AG04450 (cell line): ENCODE measurements around the gene FOXO1. TPM values are rescaled to one million over a fixed set of nuclear protein-coding genes. Genes with fewer than 3 reads are reported as not detected.

Experiments used
- CTCF ChIA-PET: fragments of 300-600, 350-600 bp; formaldehyde crosslinking; extraction: SDS; loops from one replicate; lab custom pipeline; 2022; ENCODE audit warnings: antibody characterized with exemption, inconsistent platforms; lab: Charles Lee
- POLR2A ChIA-PET: fragments of 350-600 bp; formaldehyde crosslinking; extraction: SDS; loops from one replicate; lab custom pipeline; 2021; ENCODE audit warnings: antibody characterized with exemption, inconsistent platforms; lab: Yijun Ruan, JAX
- DNase-seq: peaks from one replicate; pipeline ENCODE4 v3.0.0-alpha.2; 2011; ENCODE audit warnings: low read depth, low spot score
- H3K27ac ChIP-seq: one replicate; pipeline ENCODE4 v1.5.1; 2012; ENCODE audit warnings: low read depth, low read length, control low read depth
- H3K27me3 ChIP-seq: one replicate; pipeline ENCODE4 v1.6.0; 2012; ENCODE audit warnings: low read length; ENCODE audit not compliant: control insufficient read depth, insufficient read depth
- H3K4me3 ChIP-seq: 2 replicates; pipeline ENCODE4 v1.5.1; 2011; ENCODE audit warnings: mild to moderate bottlenecking, low read depth, low read length, control low read depth
- H3K9me3 ChIP-seq: 2 replicates; pipeline ENCODE4 v1.5.1; 2012; ENCODE audit warnings: low read length; ENCODE audit not compliant: control insufficient read depth, insufficient read depth
- CTCF ChIP-seq: IDR thresholded peaks from 2 replicates; pipeline ENCODE4 v1.5.1; 2011; ENCODE audit warnings: low read depth, low read length, control low read depth, inconsistent platforms
- polyA plus RNA-seq: library from polyadenylated mRNA; depleted of rRNA; stranded (reverse); fragments of >200 nt; gene quantifications from 2 replicates; pipeline ENCODE4 v1.2.3, GENCODE V29; 2011

FOXO1 gene
- polyA plus RNA-seq, 1 experiment: 0.19 TPM

- no peaks in the 10 kb centered on the region for H3K9me3 ChIP-seq
- H3K27ac ChIP-seq: no peak overlapping the region
- no peak for TF ChIP-seq CTCF
- no peak for DNase-seq
- no peak overlapping the region for H3K4me3 ChIP-seq
- H3K27me3 ChIP-seq: peaks cover 4% of the 10 kb centered on the region
- ChIA-PET CTCF (no interaction called here), POLR2A (no interaction called here)
Measured at GRCh38 chr13:40568246-40569023, 98.0 kb downstream of the FOXO1 start.

- H3K27me3 ChIP-seq: peaks cover 4% of the 10 kb centered on the region
- no peak for DNase-seq
- no peak overlapping the region for H3K4me3 ChIP-seq
- no peak for TF ChIP-seq CTCF
- H3K27ac ChIP-seq: no peak overlapping the region
- ChIA-PET POLR2A (no interaction called here), CTCF (no interaction called here)
- H3K9me3 ChIP-seq: no peaks in the 10 kb centered on the region
Measured at GRCh38 chr13:40566811-40567210, 99.6 kb downstream of the FOXO1 start.

GRCh38 chr13:40565282-40566148, 100.9 kb downstream of the FOXO1 start:
- Histone ChIP-seq H3K9me3 (no peaks in the 10 kb centered on the region), H3K27ac (no peak overlapping the region), H3K27me3 (peaks cover 4% of the 10 kb centered on the region), H3K4me3 (no peak overlapping the region)
- CTCF ChIA-PET: no interaction called here
- DNase-seq: no peak
- POLR2A ChIA-PET: no interaction called here
- TF ChIP-seq CTCF: no peak

GRCh38 chr13:40564342-40565001, 102.0 kb downstream of the FOXO1 start:
- no peak overlapping the region for H3K27ac ChIP-seq
- H3K27me3 ChIP-seq: peaks cover 4% of the 10 kb centered on the region
- H3K4me3 ChIP-seq: no peak overlapping the region
- no peak for DNase-seq
- H3K9me3 ChIP-seq: no peaks in the 10 kb centered on the region
- CTCF ChIA-PET: no interaction called here
- no peak for TF ChIP-seq CTCF
- POLR2A ChIA-PET: no interaction called here
